ENCODE data around the gene DNAH7.

The DNAH7 gene

GRCh38 chr2:196073521-196073920 lies 4.9 kb upstream of the DNAH7 start:
- TF ChIP-seq POLR2AphosphoS5 (IDR thresholded peaks at IDR 0.05; ENCODE audit: borderline replicate concordance, low read depth, low read length): no peak
- no peak for TF ChIP-seq EZH2 (IDR thresholded peaks at IDR 0.05)
- no peak for TF ChIP-seq FOXP2 (optimal IDR thresholded peaks at IDR 0.05; ENCODE audit: control extremely low read depth, extremely low read length, insufficient read depth)
- H3K36me3 ChIP-seq (ENCODE audit: insufficient read depth, low read length): no peaks in the 10 kb centered on the region
- H3K27ac ChIP-seq: no peak overlapping the region
- no peak overlapping the region for H3K4me3 ChIP-seq
- no peak overlapping the region for H3K9ac ChIP-seq (ENCODE audit: insufficient read length)
- no peaks in the 10 kb centered on the region for H3K9me3 ChIP-seq (ENCODE audit: low read depth, low read length)
- DNase-seq (ENCODE audit: low read depth, low spot score): no peak

- Histone ChIP-seq H3K9ac (ENCODE audit: insufficient read length) (no peak overlapping the region), H3K4me3 (no peak overlapping the region), H3K9me3 (ENCODE audit: low read depth, low read length) (no peaks in the 10 kb centered on the region), H3K36me3 (ENCODE audit: insufficient read depth, low read length) (no peaks in the 10 kb centered on the region), H3K27ac (no peak overlapping the region)
- no peak for TF ChIP-seq FOXP2 (optimal IDR thresholded peaks at IDR 0.05; ENCODE audit: control extremely low read depth, extremely low read length, insufficient read depth)
- TF ChIP-seq POLR2AphosphoS5 (IDR thresholded peaks at IDR 0.05; ENCODE audit: borderline replicate concordance, low read depth, low read length): no peak
- TF ChIP-seq EZH2 (IDR thresholded peaks at IDR 0.05): no peak
- no peak for DNase-seq (ENCODE audit: low read depth, low spot score)
Observed at GRCh38 chr2:196067088-196067382, 1.6 kb downstream of the DNAH7 start.

GRCh38 chr2:196066291-196067087 lies 2.1 kb downstream of the DNAH7 start:
- Histone ChIP-seq H3K36me3 (ENCODE audit: insufficient read depth, low read length) (no peaks in the 10 kb centered on the region), H3K9ac (ENCODE audit: insufficient read length) (no peak overlapping the region), H3K9me3 (ENCODE audit: low read depth, low read length) (no peaks in the 10 kb centered on the region), H3K27ac (no peak overlapping the region), H3K4me3 (no peak overlapping the region)
- DNase-seq (ENCODE audit: low read depth, low spot score): no peak
- TF ChIP-seq FOXP2 (optimal IDR thresholded peaks at IDR 0.05; ENCODE audit: control extremely low read depth, extremely low read length, insufficient read depth): no peak
- TF ChIP-seq EZH2 (IDR thresholded peaks at IDR 0.05): no peak
- no peak for TF ChIP-seq POLR2AphosphoS5 (IDR thresholded peaks at IDR 0.05; ENCODE audit: borderline replicate concordance, low read depth, low read length)

GRCh38 chr2:196063773-196064172 lies 4.9 kb downstream of the DNAH7 start:
- H3K9ac ChIP-seq (ENCODE audit: insufficient read length): no peak overlapping the region
- no peaks in the 10 kb centered on the region for H3K9me3 ChIP-seq (ENCODE audit: low read depth, low read length)
- H3K36me3 ChIP-seq (ENCODE audit: insufficient read depth, low read length): no peaks in the 10 kb centered on the region
- H3K27ac ChIP-seq: no peak overlapping the region
- DNase-seq (ENCODE audit: low read depth, low spot score): no peak
- no peak overlapping the region for H3K4me3 ChIP-seq
- no peak for TF ChIP-seq EZH2 (IDR thresholded peaks at IDR 0.05)
- TF ChIP-seq FOXP2 (optimal IDR thresholded peaks at IDR 0.05; ENCODE audit: control extremely low read depth, extremely low read length, insufficient read depth): no peak

- Histone ChIP-seq H3K36me3 (ENCODE audit: insufficient read depth, low read length) (no peaks in the 10 kb centered on the region), H3K27ac (no peak overlapping the region), H3K9ac (ENCODE audit: insufficient read length) (no peak overlapping the region), H3K9me3 (ENCODE audit: low read depth, low read length) (no peaks in the 10 kb centered on the region), H3K4me3 (no peak overlapping the region)
- TF ChIP-seq EZH2 (IDR thresholded peaks at IDR 0.05): no peak
- TF ChIP-seq FOXP2 (optimal IDR thresholded peaks at IDR 0.05; ENCODE audit: control extremely low read depth, extremely low read length, insufficient read depth): no peak
- no peak for TF ChIP-seq POLR2AphosphoS5 (IDR thresholded peaks at IDR 0.05; ENCODE audit: borderline replicate concordance, low read depth, low read length)
- no peak for DNase-seq (ENCODE audit: low read depth, low spot score)
Observed at GRCh38 chr2:196059491-196059960, 9.1 kb downstream of the DNAH7 start.

- Histone ChIP-seq H3K36me3 (ENCODE audit: insufficient read depth, low read length) (no peaks in the 10 kb centered on the region), H3K27ac (no peak overlapping the region), H3K9ac (ENCODE audit: insufficient read length) (no peak overlapping the region), H3K4me3 (no peak overlapping the region), H3K9me3 (ENCODE audit: low read depth, low read length) (no peaks in the 10 kb centered on the region)
- no peak for TF ChIP-seq POLR2AphosphoS5 (IDR thresholded peaks at IDR 0.05; ENCODE audit: borderline replicate concordance, low read depth, low read length)
- TF ChIP-seq EZH2 (IDR thresholded peaks at IDR 0.05): no peak
- no peak for TF ChIP-seq FOXP2 (optimal IDR thresholded peaks at IDR 0.05; ENCODE audit: control extremely low read depth, extremely low read length, insufficient read depth)
- no peak for DNase-seq (ENCODE audit: low read depth, low spot score)
Observed at GRCh38 chr2:196054631-196055030, 14.0 kb downstream of the DNAH7 start.

- H3K36me3 ChIP-seq (ENCODE audit: insufficient read depth, low read length): no peaks in the 10 kb centered on the region
- TF ChIP-seq POLR2AphosphoS5 (IDR thresholded peaks at IDR 0.05; ENCODE audit: borderline replicate concordance, low read depth, low read length) (no peak), EZH2 (IDR thresholded peaks at IDR 0.05) (no peak), FOXP2 (optimal IDR thresholded peaks at IDR 0.05; ENCODE audit: control extremely low read depth, extremely low read length, insufficient read depth) (no peak)
- no peak overlapping the region for H3K9ac ChIP-seq (ENCODE audit: insufficient read length)
- no peak overlapping the region for H3K4me3 ChIP-seq
- H3K27ac ChIP-seq: no peak overlapping the region
- no peaks in the 10 kb centered on the region for H3K9me3 ChIP-seq (ENCODE audit: low read depth, low read length)
- no peak for DNase-seq (ENCODE audit: low read depth, low spot score)
Observed at GRCh38 chr2:196046123-196046917, 22.3 kb downstream of the DNAH7 start.

GRCh38 chr2:196041786-196042185 lies 26.9 kb downstream of the DNAH7 start:
- Histone ChIP-seq H3K9ac (ENCODE audit: insufficient read length) (no peak overlapping the region), H3K36me3 (ENCODE audit: insufficient read depth, low read length) (no peaks in the 10 kb centered on the region), H3K4me3 (no peak overlapping the region), H3K9me3 (ENCODE audit: low read depth, low read length) (no peaks in the 10 kb centered on the region), H3K27ac (no peak overlapping the region)
- no peak for DNase-seq (ENCODE audit: low read depth, low spot score)
- TF ChIP-seq FOXP2 (optimal IDR thresholded peaks at IDR 0.05; ENCODE audit: control extremely low read depth, extremely low read length, insufficient read depth): no peak
- TF ChIP-seq POLR2AphosphoS5 (IDR thresholded peaks at IDR 0.05; ENCODE audit: borderline replicate concordance, low read depth, low read length): no peak
- no peak for TF ChIP-seq EZH2 (IDR thresholded peaks at IDR 0.05)
